ENCODE results near the gene DTD2. TPM values are rescaled to one million over a fixed set of nuclear protein-coding genes. Genes with fewer than 3 reads are reported as not detected.

DTD2 gene
- total RNA-seq, 1 donor = 64.1 TPM

DNA sequence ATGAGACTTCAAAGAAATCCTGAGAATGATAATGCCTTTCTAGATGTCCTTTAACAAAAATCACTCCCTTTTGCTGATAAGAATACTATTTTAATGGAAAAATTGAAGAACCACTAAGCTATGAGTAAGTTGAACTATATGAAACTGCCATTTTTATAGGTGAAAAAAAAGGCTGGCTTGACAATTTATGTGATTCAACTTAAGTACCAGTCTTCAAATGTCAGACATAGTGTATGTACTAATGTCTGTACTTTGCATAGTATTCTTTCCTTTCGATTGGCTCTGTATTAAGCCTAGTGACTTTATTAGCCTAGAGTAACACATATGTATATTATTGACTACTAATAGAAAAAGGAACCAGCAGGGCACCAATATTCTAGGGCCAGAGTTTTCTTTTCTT is 48.9 kb downstream of the DTD2 start:
- H2AFZ ChIP-seq (ENCODE audit: low read length) = no peak overlapping the region
- peaks cover 11% of the 10 kb centered on the region for H4K20me1 ChIP-seq (ENCODE audit: insufficient read depth, low read length)
- no peaks in the 10 kb centered on the region for H3K36me3 ChIP-seq (ENCODE audit: insufficient read depth, low read length)
- H3K4me2 ChIP-seq (ENCODE audit: insufficient read depth, low read length) = no peak overlapping the region
- peaks cover 4% of the 10 kb centered on the region for H3K4me1 ChIP-seq (ENCODE audit: insufficient read depth, low read length)
- H3K9me3 ChIP-seq (ENCODE audit: low read depth, low read length) = no peaks in the 10 kb centered on the region
- peaks cover 76% of the 10 kb centered on the region for H3K79me2 ChIP-seq (ENCODE audit: insufficient read depth, low read length)
- no peak for DNase-seq (ENCODE audit: insufficient read length, low spot score, missing footprints)
- TF ChIP-seq, protein P1, sequence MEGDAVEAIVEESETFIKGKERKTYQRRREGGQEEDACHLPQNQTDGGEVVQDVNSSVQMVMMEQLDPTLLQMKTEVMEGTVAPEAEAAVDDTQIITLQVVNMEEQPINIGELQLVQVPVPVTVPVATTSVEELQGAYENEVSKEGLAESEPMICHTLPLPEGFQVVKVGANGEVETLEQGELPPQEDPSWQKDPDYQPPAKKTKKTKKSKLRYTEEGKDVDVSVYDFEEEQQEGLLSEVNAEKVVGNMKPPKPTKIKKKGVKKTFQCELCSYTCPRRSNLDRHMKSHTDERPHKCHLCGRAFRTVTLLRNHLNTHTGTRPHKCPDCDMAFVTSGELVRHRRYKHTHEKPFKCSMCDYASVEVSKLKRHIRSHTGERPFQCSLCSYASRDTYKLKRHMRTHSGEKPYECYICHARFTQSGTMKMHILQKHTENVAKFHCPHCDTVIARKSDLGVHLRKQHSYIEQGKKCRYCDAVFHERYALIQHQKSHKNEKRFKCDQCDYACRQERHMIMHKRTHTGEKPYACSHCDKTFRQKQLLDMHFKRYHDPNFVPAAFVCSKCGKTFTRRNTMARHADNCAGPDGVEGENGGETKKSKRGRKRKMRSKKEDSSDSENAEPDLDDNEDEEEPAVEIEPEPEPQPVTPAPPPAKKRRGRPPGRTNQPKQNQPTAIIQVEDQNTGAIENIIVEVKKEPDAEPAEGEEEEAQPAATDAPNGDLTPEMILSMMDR (IDR thresholded peaks at IDR 0.05; ENCODE audit: extremely low read depth, low read depth, low read length) = no peak
- H3K27me3 ChIP-seq (ENCODE audit: insufficient read depth, low read length) = no peaks in the 10 kb centered on the region
- no peak overlapping the region for H3K27ac ChIP-seq (ENCODE audit: low read depth, low read length)
- no peak overlapping the region for H3K4me3 ChIP-seq (ENCODE audit: insufficient read depth, low read length)

DNA sequence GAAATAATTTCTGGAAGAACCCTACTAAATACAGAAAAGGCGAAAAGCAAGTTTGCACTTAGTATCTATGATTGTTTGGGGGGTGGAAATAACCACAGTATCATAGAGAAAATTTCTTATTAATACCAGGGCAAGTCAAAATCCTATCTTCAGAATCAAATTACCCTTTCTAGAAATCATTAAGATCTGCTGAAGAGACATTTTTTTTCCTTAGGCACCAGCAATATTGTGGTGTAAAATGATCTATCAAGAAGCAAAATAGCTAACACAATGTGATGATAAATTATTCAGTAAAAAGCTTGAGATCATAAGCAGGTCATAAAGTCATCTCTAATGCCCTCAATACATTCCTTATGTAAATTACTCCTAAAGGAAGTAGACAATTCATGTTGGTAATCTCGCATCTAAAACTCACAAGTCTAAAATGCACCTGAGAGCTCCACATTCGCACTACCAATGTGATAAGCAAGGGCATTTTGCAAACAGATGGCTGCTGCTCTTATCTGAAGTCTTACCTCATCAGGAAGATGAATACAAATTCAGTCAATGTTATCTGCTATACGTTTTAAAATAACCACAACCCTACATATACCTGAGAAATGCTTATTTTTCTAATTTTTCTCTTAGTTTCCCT is 51.6 kb downstream of the DTD2 start:
- no peaks in the 10 kb centered on the region for H3K27me3 ChIP-seq (ENCODE audit: insufficient read depth, low read length)
- no peaks in the 10 kb centered on the region for H3K9me3 ChIP-seq (ENCODE audit: low read depth, low read length)
- H3K79me2 ChIP-seq (ENCODE audit: insufficient read depth, low read length) = peaks cover 61% of the 10 kb centered on the region
- peaks cover 3% of the 10 kb centered on the region for H3K36me3 ChIP-seq (ENCODE audit: insufficient read depth, low read length)
- peaks cover 11% of the 10 kb centered on the region for H4K20me1 ChIP-seq (ENCODE audit: insufficient read depth, low read length)
- TF ChIP-seq, protein P1 (IDR thresholded peaks at IDR 0.05; ENCODE audit: extremely low read depth, low read depth, low read length) = no peak
- H3K27ac ChIP-seq (ENCODE audit: low read depth, low read length) = no peak overlapping the region
- DNase-seq (ENCODE audit: insufficient read length, low spot score, missing footprints) = no peak
- H3K4me2 ChIP-seq (ENCODE audit: insufficient read depth, low read length) = no peak overlapping the region
- H2AFZ ChIP-seq (ENCODE audit: low read length) = no peak overlapping the region
- no peaks in the 10 kb centered on the region for H3K4me1 ChIP-seq (ENCODE audit: insufficient read depth, low read length)
- no peak overlapping the region for H3K4me3 ChIP-seq (ENCODE audit: insufficient read depth, low read length)

DNA sequence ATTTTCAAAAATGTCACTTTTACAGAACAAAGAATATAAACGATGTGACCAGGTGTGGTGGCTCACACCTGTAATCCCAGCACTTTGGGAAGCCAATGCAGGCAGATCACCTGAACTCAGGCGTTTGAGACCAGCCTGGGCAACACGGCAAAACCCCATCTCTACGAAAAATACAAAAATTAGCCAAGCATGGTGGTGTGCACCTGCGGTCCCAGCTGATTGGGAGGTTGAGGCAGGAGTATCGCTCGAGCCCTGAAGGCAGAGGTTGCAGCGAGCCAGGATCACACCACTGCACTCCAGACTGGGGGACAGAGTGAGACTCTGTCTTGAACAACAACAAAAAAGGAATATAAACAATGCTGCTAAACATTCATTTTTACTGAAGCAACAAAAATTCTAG is 52.2 kb downstream of the DTD2 start:
- no peak overlapping the region for H3K4me3 ChIP-seq (ENCODE audit: insufficient read depth, low read length)
- H2AFZ ChIP-seq (ENCODE audit: low read length) = no peak overlapping the region
- peaks cover 57% of the 10 kb centered on the region for H3K79me2 ChIP-seq (ENCODE audit: insufficient read depth, low read length)
- no peaks in the 10 kb centered on the region for H3K4me1 ChIP-seq (ENCODE audit: insufficient read depth, low read length)
- H4K20me1 ChIP-seq (ENCODE audit: insufficient read depth, low read length) = peaks cover 11% of the 10 kb centered on the region
- TF ChIP-seq, protein P1 (IDR thresholded peaks at IDR 0.05; ENCODE audit: extremely low read depth, low read depth, low read length) = no peak
- H3K27me3 ChIP-seq (ENCODE audit: insufficient read depth, low read length) = no peaks in the 10 kb centered on the region
- no peak overlapping the region for H3K4me2 ChIP-seq (ENCODE audit: insufficient read depth, low read length)
- no peak overlapping the region for H3K27ac ChIP-seq (ENCODE audit: low read depth, low read length)
- no peak for DNase-seq (ENCODE audit: insufficient read length, low spot score, missing footprints)
- H3K36me3 ChIP-seq (ENCODE audit: insufficient read depth, low read length) = peaks cover 6% of the 10 kb centered on the region
- H3K9me3 ChIP-seq (ENCODE audit: low read depth, low read length) = no peaks in the 10 kb centered on the region

DNA sequence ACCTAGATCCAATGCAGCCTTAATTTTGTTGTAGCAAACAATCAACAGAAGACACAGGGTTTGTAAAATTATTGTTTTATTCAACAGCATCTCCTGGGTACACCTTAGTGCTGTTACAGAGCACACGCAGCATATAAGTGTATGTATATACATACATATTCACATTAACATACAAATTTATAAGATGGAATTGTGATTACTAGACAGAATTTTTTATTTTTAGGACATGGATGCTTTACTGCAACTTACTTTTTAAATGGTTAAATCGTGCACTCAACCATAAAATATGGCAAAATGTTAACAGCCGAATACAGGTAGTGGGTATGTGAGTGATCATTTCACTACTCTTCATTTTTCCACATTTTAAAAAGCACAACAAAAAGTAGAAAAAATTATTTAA is 53.6 kb downstream of the DTD2 start:
- no peak for DNase-seq (ENCODE audit: insufficient read length, low spot score, missing footprints)
- Histone ChIP-seq H3K27ac (ENCODE audit: low read depth, low read length) (no peak overlapping the region), H3K4me1 (ENCODE audit: insufficient read depth, low read length) (no peaks in the 10 kb centered on the region), H3K27me3 (ENCODE audit: insufficient read depth, low read length) (no peaks in the 10 kb centered on the region), H3K79me2 (ENCODE audit: insufficient read depth, low read length) (peaks cover 46% of the 10 kb centered on the region), H3K36me3 (ENCODE audit: insufficient read depth, low read length) (peaks cover 14% of the 10 kb centered on the region), H4K20me1 (ENCODE audit: insufficient read depth, low read length) (peaks cover 11% of the 10 kb centered on the region), H2AFZ (ENCODE audit: low read length) (no peak overlapping the region), H3K4me3 (ENCODE audit: insufficient read depth, low read length) (no peak overlapping the region), H3K9me3 (ENCODE audit: low read depth, low read length) (no peaks in the 10 kb centered on the region), H3K4me2 (ENCODE audit: insufficient read depth, low read length) (no peak overlapping the region)
- TF ChIP-seq, protein P1 (IDR thresholded peaks at IDR 0.05; ENCODE audit: extremely low read depth, low read depth, low read length) = no peak
